Measurements from ENCODE around the gene NUMBL. TPM values are rescaled to one million over a fixed set of nuclear protein-coding genes. Genes with fewer than 3 reads are reported as not detected.

Gene NUMBL
- total and polyA plus RNA-seq, 9 of the 15 experiments (the other 6 are each of a cell fraction or from before 2014, with no cell fraction given), result 0.39 to 38.6 (median 6.6) TPM

DNA sequence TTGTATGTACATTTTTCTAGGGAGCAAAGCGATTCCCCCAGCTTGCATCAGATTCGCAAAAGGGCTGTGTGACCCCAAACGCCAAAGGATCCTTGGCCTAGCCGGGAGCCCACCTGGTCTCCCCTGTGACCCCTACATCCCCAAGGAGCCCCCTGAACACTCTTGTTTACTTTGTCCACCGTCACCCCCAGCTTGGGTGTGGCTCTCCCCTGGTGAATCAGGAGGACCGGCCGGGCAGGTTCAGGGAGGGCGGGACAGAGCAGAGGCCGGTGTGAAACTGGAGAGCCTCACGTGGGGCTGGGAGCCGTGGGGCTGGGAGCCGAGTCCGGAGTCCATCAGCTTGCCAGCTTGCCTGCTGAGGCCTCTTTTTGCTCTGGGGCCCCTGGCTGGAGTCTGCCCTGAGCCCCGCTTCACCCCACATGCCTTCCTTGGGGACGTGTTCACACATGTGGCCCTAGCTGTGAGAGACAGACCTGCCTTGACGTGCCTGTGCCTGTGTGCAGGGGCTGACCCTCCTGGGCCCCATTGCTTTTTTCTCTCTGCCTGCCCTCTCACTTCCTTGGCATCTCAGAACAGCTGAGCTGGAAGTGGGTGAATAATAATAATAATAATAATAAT lies 28.4 kb upstream of the NUMBL start (continued):
- TF ChIP-seq, protein P1, sequence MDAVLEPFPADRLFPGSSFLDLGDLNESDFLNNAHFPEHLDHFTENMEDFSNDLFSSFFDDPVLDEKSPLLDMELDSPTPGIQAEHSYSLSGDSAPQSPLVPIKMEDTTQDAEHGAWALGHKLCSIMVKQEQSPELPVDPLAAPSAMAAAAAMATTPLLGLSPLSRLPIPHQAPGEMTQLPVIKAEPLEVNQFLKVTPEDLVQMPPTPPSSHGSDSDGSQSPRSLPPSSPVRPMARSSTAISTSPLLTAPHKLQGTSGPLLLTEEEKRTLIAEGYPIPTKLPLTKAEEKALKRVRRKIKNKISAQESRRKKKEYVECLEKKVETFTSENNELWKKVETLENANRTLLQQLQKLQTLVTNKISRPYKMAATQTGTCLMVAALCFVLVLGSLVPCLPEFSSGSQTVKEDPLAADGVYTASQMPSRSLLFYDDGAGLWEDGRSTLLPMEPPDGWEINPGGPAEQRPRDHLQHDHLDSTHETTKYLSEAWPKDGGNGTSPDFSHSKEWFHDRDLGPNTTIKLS (IDR thresholded peaks at IDR 0.05; ENCODE audit: borderline replicate concordance, low read depth), result no peak
- TF ChIP-seq MYBL2 (IDR thresholded peaks at IDR 0.05; ENCODE audit: low read depth) (no peak), MYBL2 (CRISPR knock-in tag; IDR thresholded peaks at IDR 0.05; ENCODE audit: borderline replicate concordance) (no peak), GABPB1 (CRISPR knock-in tag; IDR thresholded peaks at IDR 0.05) (peak; percentile 30; the same call in 1 of the 2 replicates), RAD51 (IDR thresholded peaks at IDR 0.05; ENCODE audit: borderline replicate concordance, low read depth) (peak; percentile 54; the same call in 1 of the 2 replicates), E2F6 (IDR thresholded peaks at IDR 0.05; ENCODE audit: borderline replicate concordance in 1 of 2, extremely low read depth in 1 of 2, insufficient read depth in 1 of 2, insufficient read length in 1 of 2, low read depth in 1 of 2, low read length in 1 of 2, poor library complexity in 1 of 2, severe bottlenecking in 1 of 2) (peak in 1 of 2 experiments; percentile 84), ZNF592 (IDR thresholded peaks at IDR 0.05) (0 out of 2 replicates have a peak, but pooled peaks have one; percentile 48), HDAC1 (IDR thresholded peaks at IDR 0.05) (peak in 1 of 2 experiments; percentile 69; a peak in 2 of 4 replicates), BHLHE40 (IDR thresholded peaks at IDR 0.05; ENCODE audit: low read length) (peak; percentile 70), KLF13 (tag; IDR thresholded peaks at IDR 0.05; ENCODE audit: borderline replicate concordance, low read depth) (no peak), TEAD4 (IDR thresholded peaks at IDR 0.05; ENCODE audit: low read length) (no peak), TEAD4 (CRISPR knock-in tag; IDR thresholded peaks at IDR 0.05; ENCODE audit: borderline replicate concordance) (no peak), ZBTB1 (CRISPR knock-in tag; IDR thresholded peaks at IDR 0.05; ENCODE audit: borderline replicate concordance, low read depth) (peak; percentile 21; the same call in 1 of the 2 replicates), SIN3A (IDR thresholded peaks at IDR 0.05; ENCODE audit: borderline replicate concordance in 2 of 2, control insufficient read depth in 1 of 2, low read depth in 2 of 2, low read length in 2 of 2) (peak in 1 of 2 experiments; percentile 76; a peak in 1 of 4 replicates), CEBPG (CRISPR knock-in tag; IDR thresholded peaks at IDR 0.05) (peak; percentile 58; the same call in 1 of the 2 replicates), CEBPG (tag; conservative IDR thresholded peaks at IDR 0.05 in 1 of 2, IDR thresholded peaks at IDR 0.05 in 1 of 2) (no peak)
- TF ChIP-seq, protein P2, sequence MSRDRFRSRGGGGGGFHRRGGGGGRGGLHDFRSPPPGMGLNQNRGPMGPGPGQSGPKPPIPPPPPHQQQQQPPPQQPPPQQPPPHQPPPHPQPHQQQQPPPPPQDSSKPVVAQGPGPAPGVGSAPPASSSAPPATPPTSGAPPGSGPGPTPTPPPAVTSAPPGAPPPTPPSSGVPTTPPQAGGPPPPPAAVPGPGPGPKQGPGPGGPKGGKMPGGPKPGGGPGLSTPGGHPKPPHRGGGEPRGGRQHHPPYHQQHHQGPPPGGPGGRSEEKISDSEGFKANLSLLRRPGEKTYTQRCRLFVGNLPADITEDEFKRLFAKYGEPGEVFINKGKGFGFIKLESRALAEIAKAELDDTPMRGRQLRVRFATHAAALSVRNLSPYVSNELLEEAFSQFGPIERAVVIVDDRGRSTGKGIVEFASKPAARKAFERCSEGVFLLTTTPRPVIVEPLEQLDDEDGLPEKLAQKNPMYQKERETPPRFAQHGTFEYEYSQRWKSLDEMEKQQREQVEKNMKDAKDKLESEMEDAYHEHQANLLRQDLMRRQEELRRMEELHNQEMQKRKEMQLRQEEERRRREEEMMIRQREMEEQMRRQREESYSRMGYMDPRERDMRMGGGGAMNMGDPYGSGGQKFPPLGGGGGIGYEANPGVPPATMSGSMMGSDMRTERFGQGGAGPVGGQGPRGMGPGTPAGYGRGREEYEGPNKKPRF (IDR thresholded peaks at IDR 0.05; ENCODE audit: low read depth, low read length), result no peak

Measured in K562 (cell line).